Uterus (tissue), 4 donors: Measurements from ENCODE around the gene LIMK2. TPM values are rescaled to one million over a fixed set of nuclear protein-coding genes. Genes with fewer than 3 reads are reported as not detected.

Experiments
- DNase-seq, 2 donors: peaks; one replicate each; pipeline ENCODE4 v3.0.0-alpha.2; 2019 to 2020
- H3K27ac ChIP-seq, 2 donors: fragments of 200-600 bp; sonication (generic); 1 replicate in 1 of 2; 2 replicates in 1 of 2; pipeline ENCODE4 v1.5.1; 2016 to 2018
- H3K27me3 ChIP-seq, 2 donors: fragments of 200-600 bp; sonication (generic); one replicate each; pipeline ENCODE4 v1.5.1; 2018 to 2019; ENCODE audit warnings: control low read depth in 1 of 2
- H3K36me3 ChIP-seq, 2 donors: fragments of 200-600 bp; sonication (generic); one replicate each; pipeline ENCODE4 v1.5.1; 2019; ENCODE audit warnings: control low read depth in 1 of 2
- H3K4me1 ChIP-seq, 2 donors: fragments of 200-600 bp; sonication (generic); one replicate each; pipeline ENCODE4 v1.5.1; 2018 to 2019; ENCODE audit warnings: control low read depth in 1 of 2
- H3K4me3 ChIP-seq, 2 donors: fragments of 200-600 bp; sonication (generic); 1 replicate in 1 of 2; 2 replicates in 1 of 2; pipeline ENCODE4 v1.5.1; 2018 to 2019; ENCODE audit warnings: mild to moderate bottlenecking in 1 of 2
- H3K9me3 ChIP-seq, 2 donors: fragments of 200-600 bp; sonication (generic); one replicate each; pipeline ENCODE4 v1.5.1; 2019; ENCODE audit warnings: control low read depth in 1 of 2
- CTCF ChIP-seq, 4 experiments: fragments of 200-600 bp in 2 of 4; fragments of 450-650 bp in 2 of 4; sonication (generic) in 2 of 4; IDR thresholded peaks; one replicate each; pipeline ENCODE4 v1.5.1; 2016 to 2019; ENCODE audit warnings: antibody characterized with exemption in 4 of 4, mild to moderate bottlenecking in 2 of 4, moderate library complexity in 1 of 4
- POLR2A ChIP-seq, 2 donors: fragments of 450-650 bp; IDR thresholded peaks; one replicate each; pipeline ENCODE4 v1.6.1; 2016; ENCODE audit warnings: antibody characterized with exemption in 2 of 2, mild to moderate bottlenecking in 1 of 2, moderate library complexity in 1 of 2
- intact Hi-C: fragments of 100-400 bp; cut with DNase I; formaldehyde crosslinking; loops from one replicate; pipeline ENCODE4 v1.15.1; 2023; ENCODE audit warnings: low total_unique reads
- total RNA-seq, 4 donors: library from RNA; depleted of rRNA in 3 of 4; stranded (reverse); fragments of >200 nt in 3 of 4; gene quantifications; one replicate each; pipeline versions ENCODE4 v1.1.0 to v1.2.4, GENCODE V29; 2014 to 2023
- donor health status: DM: yes; HTN: yes; CAD: no.

LIMK2 gene
- total RNA-seq, 4 donors from 2014 or later = 7.2 to 52.0 (median 22.1) TPM

- intact Hi-C loops = no loop called here
- TF ChIP-seq CTCF (IDR thresholded peaks at IDR 0.05) = no peak
- no peak for TF ChIP-seq POLR2A (IDR thresholded peaks at IDR 0.05)
- no peaks in the 10 kb centered on the region for H3K27me3 ChIP-seq
- no peaks in the 10 kb centered on the region for H3K36me3 ChIP-seq
- H3K9me3 ChIP-seq = no peaks in the 10 kb centered on the region
- no peak overlapping the region for H3K4me3 ChIP-seq
- H3K27ac ChIP-seq = peak overlapping the region; percentile 92 to 100
- DNase-seq = no peak
- H3K4me1 ChIP-seq = peaks cover 5 to 15% of the 10 kb centered on the region in 2 donors
Measured at GRCh38 chr22:31287818-31288495, 75.9 kb downstream of the LIMK2 start.

- Histone ChIP-seq H3K4me1 (peaks cover 7 to 15% of the 10 kb centered on the region in 2 donors), H3K27ac (peak overlapping the region; percentile 92 to 100), H3K36me3 (no peaks in the 10 kb centered on the region), H3K27me3 (no peaks in the 10 kb centered on the region), H3K9me3 (no peaks in the 10 kb centered on the region), H3K4me3 (no peak overlapping the region)
- DNase-seq = no peak
- TF ChIP-seq CTCF (IDR thresholded peaks at IDR 0.05) = no peak
- no peak for TF ChIP-seq POLR2A (IDR thresholded peaks at IDR 0.05)
- intact Hi-C loops = no loop called here
Measured at GRCh38 chr22:31288496-31289240, 76.6 kb downstream of the LIMK2 start.

GRCh38 chr22:31289344-31289743, 77.2 kb downstream of the LIMK2 start:
- H3K9me3 ChIP-seq = no peaks in the 10 kb centered on the region
- peak overlapping the region; percentile 92 to 100 for H3K27ac ChIP-seq
- H3K4me1 ChIP-seq = peaks cover 7 to 15% of the 10 kb centered on the region in 2 donors
- intact Hi-C loops = no loop called here
- DNase-seq = no peak
- no peaks in the 10 kb centered on the region for H3K36me3 ChIP-seq
- TF ChIP-seq CTCF (IDR thresholded peaks at IDR 0.05) = no peak
- TF ChIP-seq POLR2A (IDR thresholded peaks at IDR 0.05) = no peak
- no peaks in the 10 kb centered on the region for H3K27me3 ChIP-seq
- H3K4me3 ChIP-seq = peak overlapping the region; percentile 34 to 65

GRCh38 chr22:31290494-31291471, 78.7 kb downstream of the LIMK2 start:
- Histone ChIP-seq H3K4me3 (peak overlapping the region; percentile 65 to 90), H3K9me3 (no peaks in the 10 kb centered on the region), H3K36me3 (no peaks in the 10 kb centered on the region), H3K4me1 (peaks cover 7 to 20% of the 10 kb centered on the region in 2 donors), H3K27ac (peak overlapping the region; percentile 92 to 100), H3K27me3 (no peaks in the 10 kb centered on the region)
- intact Hi-C loops = no loop called here
- DNase-seq = peak; percentile 92 to 94
- TF ChIP-seq POLR2A (IDR thresholded peaks at IDR 0.05) = peak; percentile 96 to 100
- peak in 1 of 4 experiments; percentile 5 for TF ChIP-seq CTCF (IDR thresholded peaks at IDR 0.05)
